ENCODE results near the gene CFAP53. TPM values are rescaled to one million over a fixed set of nuclear protein-coding genes. Genes with fewer than 3 reads are reported as not detected.

CFAP53 gene
- total and polyA plus RNA-seq, 2 donors (not counting 3 experiments of a cell fraction or from before 2014, with no cell fraction given), result 0.12 to 0.18 TPM

DNA sequence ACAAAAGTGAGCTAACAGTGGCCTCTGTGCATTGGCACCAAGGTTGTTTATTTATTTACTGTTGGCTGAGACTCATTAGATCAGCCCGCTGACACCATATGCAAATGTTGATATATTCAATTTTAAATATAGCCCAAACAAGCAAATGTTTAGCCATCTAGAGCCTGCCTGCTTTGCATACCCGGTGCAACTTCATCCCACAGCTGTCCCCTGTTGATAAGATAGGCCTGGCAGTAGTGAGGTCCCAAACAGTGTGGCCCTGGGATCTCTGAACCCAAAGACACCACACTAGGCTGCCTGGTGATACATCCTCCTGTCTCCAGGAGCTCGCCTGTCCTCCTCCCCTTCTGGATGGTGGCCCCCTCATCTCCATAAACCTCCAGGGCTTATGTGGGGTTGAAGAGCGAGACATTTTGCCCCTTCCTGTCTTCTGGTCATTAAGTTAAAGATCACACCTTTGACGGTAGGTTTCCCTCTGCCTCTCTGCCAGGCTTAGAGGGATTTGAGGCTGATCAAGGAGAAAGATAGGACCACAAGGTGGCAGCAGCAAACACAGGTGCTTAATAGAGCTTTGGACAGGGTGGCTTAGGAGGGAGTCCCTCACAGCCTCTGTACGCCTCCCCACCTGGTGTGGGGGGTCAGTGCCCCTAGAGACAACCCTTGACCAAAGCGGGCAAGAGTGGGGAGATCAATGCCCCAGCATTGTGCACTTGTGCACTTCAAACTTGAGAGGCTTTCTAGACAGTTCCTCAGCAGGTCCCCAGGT, 47.7 kb downstream of the CFAP53 start:
- Histone ChIP-seq H3K27ac (ENCODE audit: insufficient read depth, low read depth, low read length) (no peak overlapping the region), H3K9ac (replicated peaks; ENCODE audit: extremely low read depth, insufficient read depth, low read length) (no peak overlapping the region), H3K27me3 (ENCODE audit: control insufficient read depth in 2 of 2, insufficient read depth in 2 of 2, low read length in 2 of 2) (no peaks in the 10 kb centered on the region), H3K9me1 (replicated peaks; ENCODE audit: control insufficient read depth, extremely low read depth, insufficient read depth, low read length) (no peaks in the 10 kb centered on the region), H3K79me2 (ENCODE audit: control insufficient read depth, insufficient read depth, low read length) (no peaks in the 10 kb centered on the region), H4K20me1 (replicated peaks; ENCODE audit: control insufficient read depth, extremely low read depth, insufficient read depth, low read length) (no peaks in the 10 kb centered on the region), H2AFZ (ENCODE audit: low read depth, low read length) (no peak overlapping the region), H3K4me1 (ENCODE audit: control insufficient read depth, extremely low read depth, insufficient read depth, low read length) (no peaks in the 10 kb centered on the region), H3K9me3 (replicated peaks; ENCODE audit: control insufficient read depth, insufficient read depth, low read length) (no peaks in the 10 kb centered on the region), H3K4me3 (replicated peaks in 1 of 3; ENCODE audit: insufficient read depth in 1 of 3, low read depth in 1 of 3, low read length in 3 of 3) (no peak overlapping the region), H3K4me2 (ENCODE audit: insufficient read depth, low read length) (no peak overlapping the region), H3K36me3 (ENCODE audit: control insufficient read depth in 2 of 2, extremely low read depth in 1 of 2, insufficient read depth in 2 of 2, low read length in 2 of 2) (no peaks in the 10 kb centered on the region)
- POLR2A ChIA-PET, result no interaction called here
- dilution Hi-C loops (cut with MboI; ENCODE audit: extremely low pct_ligation_motif_present, low sequenced_read_pairs), result no loop called here
- TF ChIP-seq, protein P1, sequence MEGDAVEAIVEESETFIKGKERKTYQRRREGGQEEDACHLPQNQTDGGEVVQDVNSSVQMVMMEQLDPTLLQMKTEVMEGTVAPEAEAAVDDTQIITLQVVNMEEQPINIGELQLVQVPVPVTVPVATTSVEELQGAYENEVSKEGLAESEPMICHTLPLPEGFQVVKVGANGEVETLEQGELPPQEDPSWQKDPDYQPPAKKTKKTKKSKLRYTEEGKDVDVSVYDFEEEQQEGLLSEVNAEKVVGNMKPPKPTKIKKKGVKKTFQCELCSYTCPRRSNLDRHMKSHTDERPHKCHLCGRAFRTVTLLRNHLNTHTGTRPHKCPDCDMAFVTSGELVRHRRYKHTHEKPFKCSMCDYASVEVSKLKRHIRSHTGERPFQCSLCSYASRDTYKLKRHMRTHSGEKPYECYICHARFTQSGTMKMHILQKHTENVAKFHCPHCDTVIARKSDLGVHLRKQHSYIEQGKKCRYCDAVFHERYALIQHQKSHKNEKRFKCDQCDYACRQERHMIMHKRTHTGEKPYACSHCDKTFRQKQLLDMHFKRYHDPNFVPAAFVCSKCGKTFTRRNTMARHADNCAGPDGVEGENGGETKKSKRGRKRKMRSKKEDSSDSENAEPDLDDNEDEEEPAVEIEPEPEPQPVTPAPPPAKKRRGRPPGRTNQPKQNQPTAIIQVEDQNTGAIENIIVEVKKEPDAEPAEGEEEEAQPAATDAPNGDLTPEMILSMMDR (IDR thresholded peaks at IDR 0.05; ENCODE audit: extremely low read depth in 1 of 2, insufficient read depth in 1 of 2, low read depth in 1 of 2, low read length in 2 of 2), result peak in 1 of 2 donors; percentile 41
- TF ChIP-seq JUN (IDR thresholded peaks at IDR 0.05; ENCODE audit: borderline replicate concordance, insufficient read depth, insufficient read length, low read depth), result no peak
- DNase-seq (ENCODE audit: low read depth, low spot score), result peak; percentile 20
- CTCF ChIA-PET, result interaction anchor here (0.5 to 6.5 kb wide), 9 partner anchors 10 to 663 kb away, joined by 3 to 199 read pairs (median 8); partner anchors contain the start of gene MBD1
- intact Hi-C loops (cut with micrococcal nuclease), result loop anchor here (1.0 to 2.0 kb wide), 2 partner anchors 139 to 210 kb away; no protein-coding TSS in a partner anchor
- no TSS peak for BruUV-seq (replicated peaks)
- FAIRE-seq, result peak; percentile 78

DNA sequence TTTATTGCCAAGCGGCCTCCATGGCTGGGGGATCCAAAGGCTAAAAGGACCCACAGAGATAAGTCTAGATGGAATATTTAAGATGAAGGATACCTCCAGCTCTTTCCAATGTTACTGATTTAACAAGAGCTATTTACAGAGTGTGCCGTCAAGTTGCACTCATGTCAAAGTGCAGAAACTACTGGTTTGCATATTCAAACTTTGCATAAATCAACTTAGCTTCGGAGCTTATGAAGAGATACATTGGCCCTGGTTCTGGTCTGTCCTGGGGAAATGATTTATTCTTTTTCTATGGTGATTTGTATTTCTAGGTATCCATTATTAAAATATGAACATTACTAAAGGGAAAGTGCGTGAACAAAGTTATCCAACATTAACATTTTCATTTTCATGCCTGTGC, 57.0 kb downstream of the CFAP53 start:
- no peaks in the 10 kb centered on the region for H3K27me3 ChIP-seq (ENCODE audit: control insufficient read depth in 2 of 2, insufficient read depth in 2 of 2, low read length in 2 of 2)
- BruUV-seq (replicated peaks), result no TSS peak
- TF ChIP-seq JUN (IDR thresholded peaks at IDR 0.05; ENCODE audit: borderline replicate concordance, insufficient read depth, insufficient read length, low read depth), result no peak
- TF ChIP-seq FOS (IDR thresholded peaks at IDR 0.05; ENCODE audit: borderline replicate concordance, insufficient read depth, low read length), result no peak
- TF ChIP-seq EZH2 (IDR thresholded peaks at IDR 0.05; ENCODE audit: borderline replicate concordance, low read depth, low read length, severe bottlenecking), result no peak
- TF ChIP-seq POLR2A (IDR thresholded peaks at IDR 0.05; ENCODE audit: low read depth, low read length), result no peak
- TF ChIP-seq, protein P2, sequence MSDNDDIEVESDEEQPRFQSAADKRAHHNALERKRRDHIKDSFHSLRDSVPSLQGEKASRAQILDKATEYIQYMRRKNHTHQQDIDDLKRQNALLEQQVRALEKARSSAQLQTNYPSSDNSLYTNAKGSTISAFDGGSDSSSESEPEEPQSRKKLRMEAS (IDR thresholded peaks at IDR 0.05; ENCODE audit: insufficient read depth, insufficient read length), result no peak
- no peak for TF ChIP-seq POLR2AphosphoS5 (IDR thresholded peaks at IDR 0.05; ENCODE audit: insufficient read depth, low read depth, low read length)
- TF ChIP-seq MYC (IDR thresholded peaks at IDR 0.05; ENCODE audit: low read depth, low read length), result no peak
- TF ChIP-seq, protein P1 (IDR thresholded peaks at IDR 0.05; ENCODE audit: extremely low read depth in 1 of 2, insufficient read depth in 1 of 2, low read depth in 1 of 2, low read length in 2 of 2), result no peak
- no peak for TF ChIP-seq GATA2 (IDR thresholded peaks at IDR 0.05; ENCODE audit: insufficient read depth, insufficient read length, low read depth, low read length)
- H3K4me1 ChIP-seq (ENCODE audit: control insufficient read depth, extremely low read depth, insufficient read depth, low read length), result no peaks in the 10 kb centered on the region
- dilution Hi-C loops (cut with MboI; ENCODE audit: extremely low pct_ligation_motif_present, low sequenced_read_pairs), result no loop called here
- no peak for FAIRE-seq
- no peak overlapping the region for H3K9ac ChIP-seq (replicated peaks; ENCODE audit: extremely low read depth, insufficient read depth, low read length)
- H3K36me3 ChIP-seq (ENCODE audit: control insufficient read depth in 2 of 2, extremely low read depth in 1 of 2, insufficient read depth in 2 of 2, low read length in 2 of 2), result no peaks in the 10 kb centered on the region
- intact Hi-C loops (cut with micrococcal nuclease), result loop anchor here (10.0 kb wide), 1 partner anchor 695 kb away; no protein-coding TSS in a partner anchor
- no peak overlapping the region for H3K4me2 ChIP-seq (ENCODE audit: insufficient read depth, low read length)
- CTCF ChIA-PET, result interaction anchor here (2.4 kb wide), 1 partner anchor 9 kb away, joined by 12 read pairs; no protein-coding TSS in a partner anchor
- H4K20me1 ChIP-seq (replicated peaks; ENCODE audit: control insufficient read depth, extremely low read depth, insufficient read depth, low read length), result no peaks in the 10 kb centered on the region
- POLR2A ChIA-PET, result no interaction called here
- no peak overlapping the region for H3K27ac ChIP-seq (ENCODE audit: insufficient read depth, low read depth, low read length)
- H3K4me3 ChIP-seq (replicated peaks in 1 of 3; ENCODE audit: insufficient read depth in 1 of 3, low read depth in 1 of 3, low read length in 3 of 3), result no peak overlapping the region
- H3K9me3 ChIP-seq (replicated peaks; ENCODE audit: control insufficient read depth, insufficient read depth, low read length), result no peaks in the 10 kb centered on the region
- DNase-seq (ENCODE audit: low read depth, low spot score), result no peak
- H3K9me1 ChIP-seq (replicated peaks; ENCODE audit: control insufficient read depth, extremely low read depth, insufficient read depth, low read length), result no peaks in the 10 kb centered on the region
- no peaks in the 10 kb centered on the region for H3K79me2 ChIP-seq (ENCODE audit: control insufficient read depth, insufficient read depth, low read length)
- H2AFZ ChIP-seq (ENCODE audit: low read depth, low read length), result no peak overlapping the region
